ENCODE measurements around the gene ABCB10.
"Not testable (repeated sequence)": the region's sequence is repeated elsewhere in the genome, so short reads cannot be mapped to it uniquely, and the experiment has no call there.

The ABCB10 gene

DNA sequence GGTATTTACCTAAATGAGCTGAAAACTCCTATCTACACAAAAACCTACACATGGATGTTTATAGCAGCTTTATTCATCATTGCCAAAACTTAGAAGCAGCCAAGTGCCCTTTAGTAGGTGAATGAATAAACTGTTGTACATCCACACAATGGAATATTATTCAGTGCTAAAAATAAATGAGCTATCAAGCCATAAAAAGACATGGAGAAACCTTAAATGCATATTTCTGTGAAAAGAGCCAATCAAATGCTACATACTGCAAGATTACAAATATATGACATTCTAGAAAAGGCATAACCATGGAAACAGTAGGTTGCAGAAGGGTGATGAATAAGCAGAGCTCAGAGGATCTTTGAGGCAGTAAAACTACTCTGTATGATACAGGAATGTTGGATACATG, 23.3 kb downstream of the ABCB10 start:
- DNase-seq = no peak

DNA sequence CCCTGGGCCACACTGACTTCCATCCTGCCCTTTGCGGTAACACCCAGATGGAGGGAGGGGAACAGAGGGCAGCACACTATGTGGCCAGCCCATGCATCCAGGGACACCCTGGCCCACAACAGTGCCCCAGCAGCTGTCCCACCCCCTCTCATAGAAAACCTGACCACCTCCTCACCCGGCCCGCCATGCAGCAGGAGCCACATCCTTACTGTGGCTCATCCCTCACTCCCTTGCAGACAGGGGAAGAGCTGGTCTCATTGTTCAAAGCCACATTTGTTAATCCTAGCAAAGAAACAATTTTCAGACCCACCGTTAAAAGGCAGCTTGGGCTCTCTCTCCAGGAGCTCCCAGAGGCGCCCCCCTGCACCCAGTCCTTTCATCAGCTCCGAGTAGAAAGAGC, 27.2 kb downstream of the ABCB10 start:
- DNase-seq = no peak

DNA sequence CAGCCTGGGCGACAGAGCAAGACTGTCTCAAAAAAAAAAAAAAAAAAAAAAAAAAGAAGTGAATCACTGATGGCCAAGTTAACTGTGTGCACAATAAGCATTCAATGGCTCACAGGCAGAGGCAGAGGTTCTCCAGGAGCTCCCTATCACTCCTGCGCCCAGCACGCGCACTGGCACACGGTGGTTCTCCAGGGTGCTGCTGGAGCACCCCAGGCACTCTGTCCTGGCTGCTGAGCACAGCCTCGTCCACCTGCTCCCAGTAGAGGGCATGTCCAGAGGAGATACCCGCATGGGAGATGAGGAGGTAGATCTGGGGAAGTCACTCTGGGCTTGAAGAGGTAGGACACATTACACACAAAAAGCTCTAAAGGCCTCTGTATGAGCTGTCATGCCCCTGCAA, 28.9 kb downstream of the ABCB10 start:
- DNase-seq = no peak

DNA sequence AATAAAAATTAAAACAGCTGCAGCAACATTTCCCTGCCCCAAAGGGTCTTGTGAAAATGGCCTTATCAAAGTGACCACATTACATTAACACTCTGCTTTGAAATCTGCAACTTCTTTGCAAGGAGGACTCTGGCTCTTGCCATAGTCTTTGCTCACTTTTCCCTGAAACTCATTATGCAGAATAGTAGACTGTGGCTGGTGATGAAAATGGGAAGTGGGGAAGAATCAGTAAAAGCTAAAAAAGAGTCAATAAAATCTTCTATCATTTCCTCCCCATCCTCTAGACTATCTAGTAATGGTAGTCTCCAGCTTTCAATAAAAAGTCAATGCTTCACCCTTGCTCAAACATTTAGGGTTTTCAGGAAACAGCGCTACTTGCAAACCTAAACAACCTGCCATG, 31.8 kb downstream of the ABCB10 start:
- no peak for DNase-seq

DNA sequence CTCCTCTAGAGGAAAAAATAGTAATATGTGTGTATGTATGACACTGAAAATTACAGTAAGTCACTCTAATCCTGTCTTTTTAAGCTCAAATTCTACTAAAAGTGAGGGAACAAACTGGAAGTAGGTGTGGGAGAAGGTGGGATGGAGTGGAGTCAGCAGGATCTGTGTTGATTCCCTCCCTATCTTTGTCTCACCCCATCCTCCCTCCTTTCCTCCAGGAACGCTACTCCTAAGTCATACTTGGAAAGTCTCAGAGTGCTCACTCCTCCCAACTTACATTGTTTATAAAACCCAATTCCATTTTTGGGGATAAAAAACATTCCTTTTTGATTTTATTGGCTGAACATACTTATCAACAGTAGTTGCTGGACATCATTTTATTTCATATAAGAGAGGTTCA, 35.5 kb downstream of the ABCB10 start:
- DNase-seq = no peak

DNA sequence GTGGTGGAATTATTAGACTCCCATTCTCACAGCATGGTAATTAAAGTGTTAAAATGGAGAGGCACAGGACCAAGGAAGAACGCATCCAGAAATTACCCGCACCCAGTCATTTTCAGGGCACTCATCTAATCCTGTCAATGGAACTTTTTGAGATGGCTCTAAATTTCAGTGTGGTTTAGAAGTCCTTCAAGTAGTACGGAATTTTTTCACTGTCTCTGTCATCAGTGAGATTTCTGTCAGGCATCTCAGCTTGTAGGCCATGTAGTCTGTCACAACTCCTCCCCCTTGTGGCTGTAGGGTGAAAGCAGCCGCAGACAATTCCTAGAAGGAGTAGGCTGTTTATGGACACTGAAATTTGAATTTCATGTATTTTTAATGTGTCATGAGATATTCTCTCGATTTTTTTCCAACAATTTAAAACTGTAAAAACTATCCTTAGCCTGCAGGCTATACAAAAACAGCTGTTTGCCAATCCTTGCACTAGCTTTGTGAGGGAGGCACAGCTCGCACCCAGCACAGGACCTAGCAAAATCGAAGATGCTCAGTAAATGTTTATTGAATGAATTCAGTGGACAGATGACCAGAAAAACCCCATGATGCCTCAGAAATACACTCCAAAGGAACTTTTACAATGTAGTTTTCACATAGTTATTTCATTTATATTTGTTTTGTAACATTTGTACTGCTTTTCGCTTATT, 43.8 kb downstream of the ABCB10 start:
- peak; percentile 29 to 71 for DNase-seq

DNA sequence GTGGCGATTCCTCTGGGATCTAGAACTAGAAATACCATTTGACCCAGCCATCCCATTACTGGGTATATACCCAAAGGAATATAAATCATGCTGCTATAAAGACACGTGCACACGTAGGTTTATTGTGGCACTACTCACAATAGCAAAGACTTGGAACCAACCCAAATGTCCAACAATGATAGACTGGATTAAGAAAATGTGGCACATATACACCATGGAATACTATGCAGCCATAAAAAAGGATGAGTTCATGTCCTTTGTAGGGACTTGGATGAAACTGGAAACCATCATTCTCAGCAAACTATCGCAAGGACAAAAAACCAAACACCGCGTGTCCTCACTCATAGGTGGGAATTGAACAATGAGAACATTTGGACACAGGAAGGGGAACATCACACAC, 46.9 kb downstream of the ABCB10 start:
- not testable (repeated sequence) for DNase-seq

DNA sequence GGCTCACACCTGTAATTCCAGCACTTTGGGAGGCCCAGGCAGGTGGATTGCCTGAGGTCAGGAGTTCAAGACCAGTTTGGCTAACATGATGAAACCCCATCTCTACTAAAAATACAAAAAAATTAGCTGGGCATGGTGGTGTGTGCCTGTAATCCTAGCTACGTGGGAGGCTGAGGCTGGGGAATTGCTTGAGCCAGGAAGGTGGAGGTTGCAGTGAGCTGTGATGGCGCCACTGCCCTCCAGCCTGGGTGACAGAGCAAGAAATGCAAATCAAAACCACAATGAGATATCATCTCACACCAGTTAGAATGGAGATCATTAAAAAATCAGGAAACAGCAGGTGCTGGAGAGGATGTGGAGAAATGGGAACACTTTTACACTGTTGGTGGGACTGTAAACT, 47.3 kb downstream of the ABCB10 start:
- DNase-seq = peak; percentile 1 to 45

DNA sequence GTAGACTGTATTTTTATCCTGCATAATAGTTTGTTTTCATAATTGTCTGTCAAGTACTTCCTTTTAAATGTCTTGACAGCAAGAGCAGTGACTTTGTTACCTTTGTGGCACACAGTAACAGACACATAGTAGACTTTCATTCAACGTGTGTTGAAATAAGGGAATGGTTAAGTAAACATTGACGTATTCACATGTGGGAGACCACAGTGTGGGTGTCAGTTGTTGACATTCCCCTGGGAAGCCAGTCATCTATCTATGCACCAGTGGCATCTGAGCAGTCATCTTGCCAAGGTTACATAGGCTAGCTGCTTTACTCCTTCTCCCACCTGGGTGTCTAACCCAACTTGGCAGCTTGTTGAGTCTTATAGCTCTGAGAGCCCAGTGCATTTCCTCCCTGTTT, 48.9 kb downstream of the ABCB10 start:
- DNase-seq = no peak

DNA sequence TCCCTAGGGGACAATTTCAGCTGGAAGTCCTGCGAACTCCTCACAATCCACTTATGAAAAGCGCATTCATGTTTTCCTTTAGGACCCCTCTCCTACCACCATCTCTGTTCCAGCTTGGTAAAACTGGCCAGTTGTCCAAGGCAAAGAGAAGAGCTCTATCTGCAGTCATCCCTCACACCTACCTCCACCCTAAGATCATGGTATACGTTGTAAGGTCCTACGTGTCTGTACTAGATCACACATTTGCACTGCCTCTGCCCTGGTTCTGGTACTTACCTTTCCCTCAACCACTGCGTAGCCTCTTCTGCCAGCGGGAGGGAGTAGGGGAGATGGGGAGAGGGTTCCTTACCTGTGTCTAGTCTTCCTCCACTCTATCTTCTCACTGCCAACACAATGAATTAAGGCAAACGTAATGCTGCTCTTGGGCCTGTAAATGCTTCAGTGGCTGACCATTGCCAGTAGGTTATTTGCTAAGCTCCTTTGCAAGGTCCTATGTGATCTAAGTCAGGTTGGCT, 49.6 kb downstream of the ABCB10 start:
- DNase-seq = peak in 1 of 2 experiments; percentile 3

DNA sequence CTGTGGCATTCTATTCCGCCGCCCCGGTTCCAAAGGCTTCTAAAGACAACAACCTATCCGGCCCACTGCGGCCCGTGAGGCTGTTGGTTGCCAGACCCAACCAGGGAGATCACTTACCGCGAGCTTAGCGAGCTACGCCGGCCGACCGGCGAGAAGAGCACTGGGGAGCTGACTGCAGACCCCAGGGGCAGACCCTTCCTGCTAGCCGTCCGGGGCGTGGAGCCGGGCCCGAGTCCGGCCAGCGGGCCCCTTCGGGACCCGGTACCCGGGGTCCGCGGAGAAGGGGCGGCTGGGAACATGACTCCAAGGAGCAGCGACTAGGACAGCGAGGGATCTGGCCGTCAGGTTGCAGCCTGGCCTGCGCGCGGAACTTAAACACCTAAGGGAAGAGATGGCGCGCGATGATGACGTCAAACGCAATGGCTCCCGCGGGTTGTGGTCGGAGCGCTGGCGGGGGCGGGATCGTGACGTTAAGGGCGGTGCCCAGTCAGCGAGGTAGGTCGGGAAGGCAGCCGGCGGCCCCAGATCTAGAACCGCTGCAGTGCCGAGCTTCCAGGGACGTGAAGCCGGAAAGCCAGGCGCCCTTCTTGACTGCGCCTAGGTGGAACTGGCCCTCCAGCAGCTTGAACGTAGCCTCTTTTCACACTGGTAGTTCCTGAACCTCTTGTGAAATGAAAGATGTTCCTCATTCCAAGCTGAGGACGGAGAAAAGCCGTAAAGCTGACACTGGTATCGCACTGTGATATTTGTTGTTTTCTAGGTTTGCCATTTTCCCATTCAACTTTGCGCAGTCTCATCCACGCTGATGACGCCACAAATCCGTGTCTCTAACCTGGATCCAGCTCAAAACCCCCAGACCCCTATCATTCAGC, 50.3 kb downstream of the ABCB10 start, which contains the start of gene NUP133:
TSS of gene NUP133 (minus strand) at position 391 of the 872 bp plus-strand sequence. CDS start at position 299, 92 bp downstream.
- peak; percentile 92 to 98 for DNase-seq

DNA sequence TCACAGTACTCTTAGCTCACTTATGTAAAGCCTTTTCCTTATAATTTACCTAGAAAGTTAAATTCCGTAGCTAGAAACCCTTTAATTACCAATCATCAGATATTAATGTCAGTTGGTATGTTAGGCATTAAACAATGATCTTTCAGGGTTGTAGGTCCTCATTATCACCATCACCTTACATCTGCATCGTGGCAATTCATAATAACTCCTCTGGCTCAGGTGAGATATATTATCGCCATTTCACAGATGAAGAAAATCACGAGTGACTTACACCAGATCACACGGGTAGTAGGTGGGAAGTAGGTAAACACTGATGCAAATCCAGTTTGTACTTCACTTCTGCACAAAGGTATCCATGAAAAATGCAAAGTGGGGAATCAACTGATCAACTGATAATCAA, 51.0 kb downstream of the ABCB10 start:
- DNase-seq = no peak

DNA sequence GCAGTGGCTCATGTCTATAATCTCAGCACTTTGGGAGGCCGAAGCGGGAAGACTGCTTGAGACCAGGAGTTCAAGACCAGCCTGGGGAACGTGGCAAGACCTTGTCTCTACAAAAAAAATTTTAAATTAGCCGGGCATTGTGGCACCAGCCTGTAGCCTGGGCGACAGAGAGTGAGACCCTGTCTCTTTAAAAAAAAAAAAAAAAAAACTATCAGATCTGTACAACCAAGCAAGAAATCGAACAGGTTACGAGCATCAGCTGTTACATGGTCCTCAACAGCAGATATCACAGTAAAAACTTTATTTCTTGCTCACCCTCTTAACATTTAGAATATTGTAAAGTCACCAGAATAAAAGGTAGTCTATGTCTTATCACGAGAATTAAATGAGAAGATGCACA, 51.9 kb downstream of the ABCB10 start:
- DNase-seq = no peak

DNA sequence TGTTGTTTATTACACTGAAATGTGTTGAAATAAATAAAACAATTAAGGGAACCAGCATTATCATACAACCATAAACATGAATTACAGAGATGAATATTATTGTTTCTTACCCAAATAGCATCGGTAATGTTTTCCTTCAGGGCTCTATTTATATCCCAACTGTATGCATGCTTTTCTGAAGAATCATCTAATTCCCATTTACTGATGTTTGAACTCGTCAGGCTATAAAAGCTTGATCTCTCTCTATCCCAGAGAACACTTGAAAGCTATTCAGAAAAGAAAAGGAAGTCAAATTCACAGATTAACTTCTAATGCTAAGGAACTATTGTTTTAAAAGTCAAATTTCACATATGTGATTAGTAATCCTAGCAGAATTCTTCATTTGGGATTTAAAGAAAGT, 62.7 kb downstream of the ABCB10 start:
- DNase-seq = no peak

DNA sequence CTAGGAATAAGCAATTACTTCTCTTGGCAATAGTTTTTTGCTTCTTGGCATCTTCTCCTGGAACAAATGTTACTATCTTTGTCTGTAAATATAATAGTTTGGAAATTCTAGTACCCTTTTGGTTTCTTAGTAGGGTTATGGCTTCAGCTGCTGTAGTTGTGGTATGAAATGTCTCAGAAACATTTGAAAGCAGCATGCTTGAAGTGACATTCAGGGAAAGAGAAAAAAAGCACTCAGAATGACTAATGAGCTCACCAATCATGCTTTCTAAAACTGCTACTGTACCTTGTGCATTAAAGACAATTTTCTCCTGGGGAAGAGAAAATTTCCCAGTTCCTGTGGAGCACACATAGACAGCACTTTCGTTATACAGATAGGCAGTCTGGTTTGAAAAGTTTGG, 71.3 kb downstream of the ABCB10 start:
- no peak for DNase-seq

DNA sequence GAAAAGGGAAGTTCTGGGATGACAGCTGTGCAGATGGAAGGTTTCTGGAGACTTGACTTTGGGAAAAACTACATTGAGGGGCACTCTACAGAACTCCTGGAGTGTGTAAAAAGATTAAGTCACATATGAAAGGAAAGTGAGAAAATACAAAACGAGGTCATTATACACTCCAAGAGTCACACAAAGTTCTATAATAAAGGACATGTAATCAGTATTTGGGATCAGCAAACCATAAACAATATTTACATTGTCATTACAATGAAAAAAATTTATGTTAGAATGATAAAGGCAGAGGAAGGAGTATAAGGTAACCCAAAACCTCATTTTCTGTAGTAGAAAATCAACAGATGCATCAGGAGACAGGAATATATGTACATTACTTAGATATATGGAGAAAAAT, 73.2 kb downstream of the ABCB10 start:
- no peak for DNase-seq

DNA sequence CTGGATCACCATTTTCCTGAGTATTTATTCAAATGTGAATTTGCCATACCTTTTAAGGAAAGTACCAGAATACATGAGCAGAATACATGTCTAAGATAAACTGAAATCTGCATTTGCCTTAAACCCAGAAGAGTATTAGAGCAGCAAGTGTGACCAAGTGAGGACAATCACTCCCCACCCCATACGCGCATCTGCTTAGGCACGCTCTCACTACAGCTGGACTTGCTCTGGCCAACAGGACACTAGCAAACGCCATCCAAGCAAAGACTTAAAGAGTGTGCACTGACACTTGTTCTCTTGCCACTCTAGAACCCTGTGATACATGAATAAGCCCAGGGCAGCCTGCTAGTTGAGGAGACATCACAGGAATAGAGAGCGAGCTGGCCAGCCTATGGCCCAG, 76.0 kb downstream of the ABCB10 start:
- DNase-seq = no peak

DNA sequence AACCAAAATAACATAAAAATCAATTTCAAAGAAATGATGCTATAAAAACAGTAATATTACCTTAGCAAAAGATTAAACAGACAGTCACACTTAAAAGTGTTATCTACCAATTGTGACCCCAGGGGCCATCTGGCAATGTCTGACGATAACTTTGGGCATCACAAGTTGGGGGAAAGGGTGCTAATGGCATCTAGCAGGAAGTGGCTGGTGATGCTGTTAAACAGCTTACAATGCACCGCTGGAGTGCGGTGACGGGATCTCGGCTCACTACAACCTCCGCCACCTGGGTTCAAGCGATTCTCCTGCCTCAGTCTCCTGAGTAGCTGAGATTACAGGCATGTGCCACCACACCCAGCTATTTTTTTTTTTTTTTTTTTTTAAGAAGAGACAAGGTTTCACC, 78.0 kb downstream of the ABCB10 start:
- DNase-seq = no peak

DNA sequence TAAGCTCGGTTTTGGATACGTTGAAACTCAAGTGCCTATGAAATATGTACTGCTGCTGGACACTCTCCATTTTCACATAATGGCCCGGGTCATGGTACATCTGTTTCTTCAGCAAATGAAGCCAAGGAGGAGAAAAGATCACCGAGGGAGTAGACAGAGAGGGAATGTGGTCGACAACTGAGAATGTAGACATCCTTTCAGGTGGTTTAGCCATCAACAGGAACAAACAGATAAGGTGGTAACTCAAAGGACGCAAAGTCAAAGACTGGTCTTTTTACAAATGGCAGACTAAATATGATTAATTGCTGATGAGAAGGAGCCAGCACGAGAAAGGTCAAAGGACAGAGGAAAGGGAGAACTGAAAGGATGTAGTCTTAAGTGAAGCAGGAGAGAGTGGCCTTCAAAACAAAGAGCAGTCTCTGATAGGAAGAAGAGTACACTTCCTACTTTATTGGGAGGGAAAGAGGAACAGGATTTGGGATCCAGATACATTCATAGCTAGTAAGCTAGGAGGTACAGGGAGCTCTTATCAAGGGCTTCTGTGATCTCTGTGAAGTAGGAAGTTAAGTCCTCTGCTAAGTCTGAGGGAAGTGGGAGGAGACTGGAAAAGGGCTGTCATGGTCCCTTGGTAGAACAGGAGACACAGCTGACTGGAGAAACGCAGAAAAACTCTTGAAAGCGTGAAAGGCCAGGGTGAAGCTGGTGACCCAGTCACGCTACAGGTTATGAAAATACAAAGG, 78.7 kb downstream of the ABCB10 start:
- no peak for DNase-seq

DNA sequence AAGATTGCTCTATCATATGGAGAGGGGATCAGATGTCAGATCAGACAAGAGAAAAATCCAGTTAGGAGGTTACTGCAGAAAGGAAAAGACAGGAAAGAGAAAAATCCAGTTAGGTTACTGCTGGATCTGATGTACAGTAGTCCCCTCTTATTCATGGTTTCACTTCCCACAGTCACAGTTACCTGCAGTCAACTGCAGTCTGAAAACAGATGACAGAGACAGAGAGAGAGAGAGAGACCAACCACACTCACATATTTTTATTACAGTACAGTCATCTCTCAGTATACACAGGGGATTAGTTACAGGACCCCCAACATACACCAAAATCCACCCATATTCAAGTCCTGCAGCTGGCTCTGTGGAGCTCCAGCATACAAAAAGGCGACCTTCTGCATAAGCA, 79.7 kb downstream of the ABCB10 start:
- no peak for DNase-seq

DNA sequence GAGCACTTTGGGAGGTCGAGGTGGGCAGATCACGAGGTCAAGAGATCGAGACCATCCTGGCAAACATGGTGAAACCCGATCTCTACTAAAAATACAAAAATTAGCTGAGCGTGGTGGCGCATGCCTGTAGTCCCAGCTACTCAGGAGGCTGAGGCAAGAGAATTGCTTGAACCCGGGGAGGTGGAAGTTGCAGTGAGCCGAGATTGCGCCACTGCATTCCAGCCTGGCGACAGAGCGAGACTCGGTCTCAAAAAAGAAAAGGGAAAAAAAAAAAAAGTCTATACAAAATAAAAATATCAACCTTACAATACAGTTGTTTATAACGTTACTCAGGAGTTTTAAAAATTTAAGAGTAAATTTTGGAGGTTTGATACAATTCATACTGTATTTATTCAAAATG, 82.6 kb downstream of the ABCB10 start:
- DNase-seq = not testable (repeated sequence)

DNA sequence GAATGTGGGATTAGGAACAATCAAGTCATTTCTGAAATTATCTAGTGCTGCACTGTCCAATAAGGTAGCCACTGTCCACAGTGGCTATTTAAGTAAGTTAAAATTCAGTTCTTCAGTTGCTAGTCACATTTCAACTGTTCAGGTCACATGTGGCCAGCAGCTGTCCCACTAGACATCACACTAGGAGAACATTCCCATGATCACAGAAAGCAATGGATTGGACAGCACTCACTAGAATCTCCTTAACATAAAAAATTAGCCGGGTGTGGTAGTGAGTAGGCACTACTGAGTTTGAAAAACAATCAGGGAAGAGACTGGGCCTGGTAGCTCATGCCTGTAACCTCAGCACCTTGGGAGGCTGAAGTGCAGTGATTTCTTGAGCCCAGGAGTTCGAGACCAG, 84.0 kb downstream of the ABCB10 start:
- no peak for DNase-seq

DNA sequence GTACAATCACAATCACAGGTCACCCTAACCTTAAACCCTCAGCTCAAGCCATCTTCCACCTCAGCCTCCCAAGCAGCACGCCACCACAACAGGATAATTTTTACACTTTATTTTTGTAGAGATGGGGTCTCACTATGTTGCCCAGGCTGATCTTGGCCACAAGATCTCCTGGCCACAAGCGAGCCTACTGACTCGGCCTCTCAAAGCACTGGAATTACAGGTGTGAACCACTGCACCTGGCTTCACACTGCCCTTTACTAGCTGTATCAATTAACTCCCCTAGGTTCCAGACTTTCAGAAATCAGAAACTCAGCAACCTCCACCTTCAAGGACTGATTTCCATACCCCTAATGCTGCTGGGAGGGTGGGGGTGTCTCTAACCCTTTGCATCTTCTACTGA, 87.3 kb downstream of the ABCB10 start:
- no peak for DNase-seq
